Measurements from ENCODE around the gene JAKMIP3. TPM values are rescaled to one million over a fixed set of nuclear protein-coding genes. Genes with fewer than 3 reads are reported as not detected.

JAKMIP3 gene
- total RNA-seq, 1 donor from 2014 or later, result 1.4 TPM

DNA sequence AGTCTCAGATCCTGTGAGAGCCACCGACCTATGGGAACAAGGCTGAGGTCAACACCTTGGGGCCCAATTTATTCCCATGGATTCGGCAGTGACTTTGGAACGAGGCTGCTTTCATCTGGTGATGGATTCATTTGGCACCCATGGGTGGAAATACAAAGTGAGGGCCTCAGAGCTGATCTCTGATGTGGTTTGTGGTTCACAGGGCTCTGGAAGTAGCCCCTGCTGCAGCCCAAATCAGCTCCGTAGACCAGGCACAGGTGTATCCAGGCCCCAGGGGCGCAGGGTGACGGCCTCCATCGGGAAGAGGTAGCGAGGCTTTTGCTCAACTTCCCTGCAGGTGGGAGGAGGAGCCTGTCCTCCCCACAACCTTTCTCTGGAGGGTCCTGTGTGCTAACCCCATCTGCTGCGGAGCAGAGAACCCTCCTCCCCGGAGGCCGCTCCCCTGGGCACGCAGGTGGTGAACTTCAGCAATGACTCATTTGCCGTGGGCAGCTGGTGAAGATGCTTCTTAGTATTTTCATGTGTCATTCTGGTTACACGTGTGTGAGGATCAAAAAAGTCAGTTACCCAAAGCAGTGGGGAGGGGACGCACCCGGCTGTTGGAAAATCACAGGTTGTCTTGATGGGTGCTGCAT, 7.5 kb upstream of the JAKMIP3 start:
- no peaks in the 10 kb centered on the region for H3K4me1 Mint-ChIP-seq
- peaks cover 50% of the 10 kb centered on the region for H3K27me3 Mint-ChIP-seq (ENCODE audit: low read depth)
- no peak overlapping the region for H3K4me3 Mint-ChIP-seq
- DNase-seq (ENCODE audit: low spot score in 2 of 2, unreplicated experiment in 2 of 2), result no peak
- no peak overlapping the region for H3K27ac Mint-ChIP-seq
- TF ChIP-seq, protein P1, sequence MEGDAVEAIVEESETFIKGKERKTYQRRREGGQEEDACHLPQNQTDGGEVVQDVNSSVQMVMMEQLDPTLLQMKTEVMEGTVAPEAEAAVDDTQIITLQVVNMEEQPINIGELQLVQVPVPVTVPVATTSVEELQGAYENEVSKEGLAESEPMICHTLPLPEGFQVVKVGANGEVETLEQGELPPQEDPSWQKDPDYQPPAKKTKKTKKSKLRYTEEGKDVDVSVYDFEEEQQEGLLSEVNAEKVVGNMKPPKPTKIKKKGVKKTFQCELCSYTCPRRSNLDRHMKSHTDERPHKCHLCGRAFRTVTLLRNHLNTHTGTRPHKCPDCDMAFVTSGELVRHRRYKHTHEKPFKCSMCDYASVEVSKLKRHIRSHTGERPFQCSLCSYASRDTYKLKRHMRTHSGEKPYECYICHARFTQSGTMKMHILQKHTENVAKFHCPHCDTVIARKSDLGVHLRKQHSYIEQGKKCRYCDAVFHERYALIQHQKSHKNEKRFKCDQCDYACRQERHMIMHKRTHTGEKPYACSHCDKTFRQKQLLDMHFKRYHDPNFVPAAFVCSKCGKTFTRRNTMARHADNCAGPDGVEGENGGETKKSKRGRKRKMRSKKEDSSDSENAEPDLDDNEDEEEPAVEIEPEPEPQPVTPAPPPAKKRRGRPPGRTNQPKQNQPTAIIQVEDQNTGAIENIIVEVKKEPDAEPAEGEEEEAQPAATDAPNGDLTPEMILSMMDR (IDR thresholded peaks at IDR 0.05; ENCODE audit: unreplicated experiment), result no peak
- H3K36me3 Mint-ChIP-seq, result no peaks in the 10 kb centered on the region
- peaks cover 9% of the 10 kb centered on the region for H3K9me3 Mint-ChIP-seq

DNA sequence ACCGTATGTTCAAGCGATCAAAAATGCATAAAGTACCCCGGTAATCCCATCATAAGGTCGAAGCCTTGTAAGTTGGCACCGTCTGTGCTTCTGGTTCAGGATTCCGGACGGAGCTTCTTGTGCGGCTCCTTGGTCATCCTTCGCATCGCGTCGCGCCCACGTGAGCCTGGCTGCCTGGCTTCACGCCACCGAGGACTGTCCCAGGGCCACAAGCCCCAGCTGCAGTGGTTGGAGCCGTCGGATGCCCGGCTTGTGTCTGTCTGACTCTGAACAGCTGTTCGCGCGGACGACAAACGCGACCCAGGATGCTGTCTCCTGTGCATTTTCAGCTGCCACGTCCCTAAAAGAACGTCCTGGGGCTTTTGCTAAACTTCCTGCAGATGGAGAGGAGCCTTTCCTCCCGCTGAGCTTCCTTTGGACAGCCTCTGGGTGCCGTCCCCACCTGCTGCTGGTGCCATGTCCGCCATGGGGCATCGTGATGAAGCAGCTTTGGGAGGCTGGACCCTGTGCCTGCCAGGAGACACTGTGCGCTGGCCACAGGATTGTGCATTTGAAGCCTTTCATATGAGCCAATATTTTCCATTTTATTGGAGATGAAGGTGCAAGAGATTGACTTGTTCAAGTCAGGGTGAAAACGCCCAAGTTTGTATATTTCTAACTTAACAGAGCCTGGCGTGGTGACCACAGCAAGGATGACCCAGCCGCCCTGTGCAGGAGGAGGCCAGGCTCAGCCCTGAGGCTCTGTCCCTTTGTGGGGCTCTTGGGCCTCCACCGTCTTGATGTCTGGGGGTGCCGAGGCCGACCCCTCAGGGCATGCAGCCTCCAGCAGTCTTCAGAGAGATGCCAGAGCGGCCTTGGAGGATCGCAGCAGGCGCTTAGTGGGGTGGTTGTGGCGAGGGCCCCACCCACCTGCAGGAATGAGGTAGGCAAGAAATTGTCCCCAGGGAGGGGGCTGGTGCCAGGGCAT, 6.7 kb upstream of the JAKMIP3 start:
- no peak for DNase-seq (ENCODE audit: low spot score in 2 of 2, unreplicated experiment in 2 of 2)
- no peak overlapping the region for H3K4me3 Mint-ChIP-seq
- H3K9me3 Mint-ChIP-seq, result peaks cover 4% of the 10 kb centered on the region
- TF ChIP-seq, protein P1 (IDR thresholded peaks at IDR 0.05; ENCODE audit: unreplicated experiment), result no peak
- H3K27ac Mint-ChIP-seq, result no peak overlapping the region
- H3K4me1 Mint-ChIP-seq, result no peaks in the 10 kb centered on the region
- peaks cover 50% of the 10 kb centered on the region for H3K27me3 Mint-ChIP-seq (ENCODE audit: low read depth)
- H3K36me3 Mint-ChIP-seq, result no peaks in the 10 kb centered on the region

DNA sequence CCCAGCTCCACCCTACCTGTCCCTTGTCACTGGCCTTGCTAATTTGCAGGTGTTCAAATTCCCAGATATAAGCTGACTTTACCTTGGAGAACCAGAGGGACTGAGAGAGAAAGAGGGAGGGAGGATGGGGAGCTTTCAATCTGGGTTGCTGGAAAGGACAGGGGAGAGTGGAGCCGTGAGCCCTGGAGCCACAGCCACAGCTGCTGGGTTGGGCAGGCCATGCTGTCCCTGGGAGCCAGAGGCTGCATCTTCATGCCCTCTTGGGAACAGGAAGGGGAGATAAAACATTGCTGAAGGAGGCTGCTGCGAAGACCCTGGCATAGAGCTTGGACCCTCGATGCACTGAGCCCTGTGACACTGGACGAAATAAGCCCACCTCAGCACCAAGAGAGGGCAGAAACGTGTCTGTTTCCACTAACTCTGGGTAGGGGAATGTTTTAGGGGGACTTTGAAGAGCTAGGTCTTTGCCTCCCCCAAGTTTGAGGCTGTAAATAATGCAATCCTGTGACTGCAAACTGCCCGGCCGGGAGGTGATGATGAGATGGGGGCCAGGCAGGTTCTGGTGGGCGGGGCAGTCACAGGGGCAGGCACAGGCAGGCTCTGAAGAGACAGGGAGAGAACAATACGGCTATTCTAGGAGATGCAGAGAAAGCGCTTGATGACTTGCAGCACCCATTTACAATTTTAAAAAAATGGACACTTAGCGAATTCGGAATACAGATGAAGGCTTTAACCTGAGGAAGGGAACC, 5.8 kb upstream of the JAKMIP3 start:
- DNase-seq (ENCODE audit: low spot score in 2 of 2, unreplicated experiment in 2 of 2), result no peak
- Mint-ChIP-seq H3K4me1 (no peaks in the 10 kb centered on the region), H3K36me3 (no peaks in the 10 kb centered on the region), H3K27ac (no peak overlapping the region), H3K4me3 (no peak overlapping the region), H3K27me3 (ENCODE audit: low read depth) (peaks cover 50% of the 10 kb centered on the region), H3K9me3 (no peaks in the 10 kb centered on the region)
- TF ChIP-seq, protein P1 (IDR thresholded peaks at IDR 0.05; ENCODE audit: unreplicated experiment), result no peak

DNA sequence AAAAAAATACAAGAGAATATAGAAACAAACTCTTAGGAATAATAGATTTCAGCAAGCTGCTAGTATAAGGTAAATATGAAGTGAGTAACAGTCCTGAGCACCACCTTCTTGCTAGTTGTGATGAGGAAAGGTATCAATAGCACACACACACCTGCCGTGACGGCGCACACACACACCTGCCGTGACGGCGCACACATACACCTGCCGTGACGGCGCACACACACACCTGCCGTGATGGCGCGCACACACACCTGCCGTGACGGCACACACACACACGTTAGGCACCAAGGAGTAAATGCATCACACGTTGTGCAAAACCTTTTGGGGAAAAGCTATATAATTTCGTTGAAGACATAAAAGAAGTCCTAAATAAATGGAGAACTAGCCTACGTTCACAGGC, 4.7 kb upstream of the JAKMIP3 start:
- Mint-ChIP-seq H3K4me1 (peaks cover 10% of the 10 kb centered on the region), H3K9me3 (no peaks in the 10 kb centered on the region), H3K27me3 (ENCODE audit: low read depth) (peaks cover 46% of the 10 kb centered on the region), H3K4me3 (no peak overlapping the region), H3K27ac (no peak overlapping the region), H3K36me3 (no peaks in the 10 kb centered on the region)
- TF ChIP-seq, protein P1 (IDR thresholded peaks at IDR 0.05; ENCODE audit: unreplicated experiment), result no peak
- no peak for DNase-seq (ENCODE audit: low spot score in 2 of 2, unreplicated experiment in 2 of 2)

DNA sequence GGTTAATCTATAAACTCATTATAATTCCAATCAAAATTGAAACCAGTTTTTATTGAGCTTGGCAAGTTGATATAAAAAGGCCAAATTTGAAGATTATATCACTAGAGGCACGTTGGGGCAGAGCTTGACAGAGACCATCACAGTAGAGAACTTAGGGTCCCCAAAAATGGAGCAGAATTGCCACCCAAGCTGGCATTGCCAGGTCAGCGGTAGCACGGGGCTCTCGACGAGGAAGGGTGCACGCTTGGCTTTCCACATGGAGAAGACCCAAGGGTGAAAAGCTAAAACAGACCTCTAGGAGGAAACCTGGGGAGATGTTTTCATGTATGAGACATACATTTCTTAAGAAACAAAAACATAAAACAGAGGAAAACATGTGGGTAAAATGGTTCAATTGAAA, 4.3 kb upstream of the JAKMIP3 start:
- Mint-ChIP-seq H3K27me3 (ENCODE audit: low read depth) (peaks cover 46% of the 10 kb centered on the region), H3K9me3 (no peaks in the 10 kb centered on the region), H3K4me1 (peaks cover 12% of the 10 kb centered on the region), H3K27ac (no peak overlapping the region), H3K4me3 (no peak overlapping the region), H3K36me3 (no peaks in the 10 kb centered on the region)
- TF ChIP-seq, protein P1 (IDR thresholded peaks at IDR 0.05; ENCODE audit: unreplicated experiment), result no peak
- no peak for DNase-seq (ENCODE audit: low spot score in 2 of 2, unreplicated experiment in 2 of 2)

Data from mesothelial cell of epicardium (in vitro differentiated cells).